ENCODE results near the gene RNF151. TPM values are rescaled to one million over a fixed set of nuclear protein-coding genes. Genes with fewer than 3 reads are reported as not detected.

Gene RNF151
- total RNA-seq, 1 donor from 2014 or later: not detected

GRCh38 chr16:1976951-1977874, 10.6 kb downstream of the RNF151 start:
- no peak for FAIRE-seq
- H2AFZ ChIP-seq (ENCODE audit: low read depth, low read length): no peak overlapping the region
- Mint-ChIP-seq H3K27ac (ENCODE audit: unreplicated experiment) (no peak overlapping the region), H3K36me3 (ENCODE audit: low read depth, unreplicated experiment) (peaks cover 6% of the 10 kb centered on the region), H3K4me3 (ENCODE audit: unreplicated experiment) (no peak overlapping the region), H3K27me3 (ENCODE audit: low read depth, unreplicated experiment) (peaks cover 11% of the 10 kb centered on the region), H3K9me3 (ENCODE audit: unreplicated experiment) (no peaks in the 10 kb centered on the region), H3K4me1 (ENCODE audit: low read depth, unreplicated experiment) (peaks cover 5% of the 10 kb centered on the region)
- TF ChIP-seq CTCF (IDR thresholded peaks at IDR 0.05; ENCODE audit: insufficient read depth, low read depth, low read length) (no peak), EZH2 (IDR thresholded peaks at IDR 0.05; ENCODE audit: insufficient read depth, low read length) (no peak)
- peaks cover 7% of the 10 kb centered on the region for H3K36me3 ChIP-seq (ENCODE audit: insufficient read depth, low read length)
- peaks cover 28% of the 10 kb centered on the region for H3K79me2 ChIP-seq (ENCODE audit: insufficient read depth, low read length)
- peaks cover 24% of the 10 kb centered on the region for H3K27me3 ChIP-seq (ENCODE audit: insufficient read depth, low read length)
- peaks cover 49% of the 10 kb centered on the region for H4K20me1 ChIP-seq (ENCODE audit: insufficient read depth, low read length)
- H3K4me3 ChIP-seq (ENCODE audit: insufficient read depth, low read depth, low read length): no peak overlapping the region
- H3K9me3 ChIP-seq (ENCODE audit: insufficient read depth, low read depth, low read length): no peaks in the 10 kb centered on the region
- no peak overlapping the region for H3K9ac ChIP-seq (ENCODE audit: low read length)
- H3K4me2 ChIP-seq (ENCODE audit: low read length): no peak overlapping the region
- H3K27ac ChIP-seq (ENCODE audit: low read depth, low read length): no peak overlapping the region
- no peak for DNase-seq (ENCODE audit: low read depth)
- peaks cover 6% of the 10 kb centered on the region for H3K4me1 ChIP-seq (ENCODE audit: insufficient read depth, low read length)

GRCh38 chr16:1977875-1978268, 11.2 kb downstream of the RNF151 start:
- H4K20me1 ChIP-seq (ENCODE audit: insufficient read depth, low read length): peaks cover 51% of the 10 kb centered on the region
- peaks cover 6% of the 10 kb centered on the region for H3K36me3 Mint-ChIP-seq (ENCODE audit: low read depth, unreplicated experiment)
- no peak overlapping the region for H3K9ac ChIP-seq (ENCODE audit: low read length)
- H3K4me3 Mint-ChIP-seq (ENCODE audit: unreplicated experiment): no peak overlapping the region
- H3K27ac Mint-ChIP-seq (ENCODE audit: unreplicated experiment): no peak overlapping the region
- H3K4me3 ChIP-seq (ENCODE audit: insufficient read depth, low read depth, low read length): no peak overlapping the region
- H2AFZ ChIP-seq (ENCODE audit: low read depth, low read length): no peak overlapping the region
- peaks cover 16% of the 10 kb centered on the region for H3K27me3 Mint-ChIP-seq (ENCODE audit: low read depth, unreplicated experiment)
- peaks cover 1% of the 10 kb centered on the region for H3K4me1 ChIP-seq (ENCODE audit: insufficient read depth, low read length)
- H3K27me3 ChIP-seq (ENCODE audit: insufficient read depth, low read length): peaks cover 30% of the 10 kb centered on the region
- H3K9me3 Mint-ChIP-seq (ENCODE audit: unreplicated experiment): no peaks in the 10 kb centered on the region
- H3K79me2 ChIP-seq (ENCODE audit: insufficient read depth, low read length): peaks cover 21% of the 10 kb centered on the region
- FAIRE-seq (no peak), DNase-seq (ENCODE audit: low read depth) (no peak)
- no peak overlapping the region for H3K27ac ChIP-seq (ENCODE audit: low read depth, low read length)
- peaks cover 2% of the 10 kb centered on the region for H3K4me1 Mint-ChIP-seq (ENCODE audit: low read depth, unreplicated experiment)
- TF ChIP-seq CTCF (IDR thresholded peaks at IDR 0.05; ENCODE audit: insufficient read depth, low read depth, low read length): no peak
- TF ChIP-seq EZH2 (IDR thresholded peaks at IDR 0.05; ENCODE audit: insufficient read depth, low read length): no peak
- peaks cover 7% of the 10 kb centered on the region for H3K36me3 ChIP-seq (ENCODE audit: insufficient read depth, low read length)
- no peak overlapping the region for H3K4me2 ChIP-seq (ENCODE audit: low read length)
- no peaks in the 10 kb centered on the region for H3K9me3 ChIP-seq (ENCODE audit: insufficient read depth, low read depth, low read length)

Data from astrocyte (in vitro differentiated cells and primary cell).